Smooth muscle cell (in vitro differentiated cells): ENCODE data around the gene PRAME. TPM values are rescaled to one million over a fixed set of nuclear protein-coding genes. Genes with fewer than 3 reads are reported as not detected.
"Not testable (repeated sequence)": the region's sequence is repeated elsewhere in the genome, so short reads cannot be mapped to it uniquely, and the experiment has no call there.

ENCODE experiments used
- DNase-seq: peaks from one replicate; lab custom pipeline; 2025; ENCODE audit not compliant: unreplicated experiment; lab: John Stamatoyannopoulos, UW
- H2AFZ ChIP-seq: fragments of 200-600 bp; sonication (generic); 2 replicates; pipeline ENCODE4 v1.6.0; 2016; ENCODE audit warnings: antibody characterized with exemption, low read depth, mild to moderate bottlenecking
- H3F3A ChIP-seq: fragments of 200-600 bp; sonication (generic); 2 replicates; pipeline ENCODE4 v1.6.0; 2017; ENCODE audit warnings: antibody characterized with exemption, low read depth
- H3K27ac ChIP-seq: fragments of 200-600 bp; sonication (generic); 2 replicates; pipeline ENCODE4 v1.5.1; 2016; ENCODE audit warnings: low read depth, mild to moderate bottlenecking
- H3K27me3 ChIP-seq: fragments of 200-600 bp; sonication (generic); 2 replicates; pipeline ENCODE4 v1.6.1; 2016; ENCODE audit warnings: low read depth, mild to moderate bottlenecking
- H3K36me3 ChIP-seq: fragments of 200-600 bp; sonication (generic); 2 replicates; pipeline ENCODE4 v1.5.1; 2016; ENCODE audit warnings: low read depth
- H3K4me1 ChIP-seq: fragments of 200-600 bp; sonication (generic); 2 replicates; pipeline ENCODE4 v1.5.1; 2016; ENCODE audit warnings: low read depth
- H3K4me2 ChIP-seq: fragments of 200-600 bp; sonication (generic); 2 replicates; pipeline ENCODE4 v1.6.0; 2016; ENCODE audit warnings: mild to moderate bottlenecking
- H3K4me3 ChIP-seq: fragments of 200-600 bp; sonication (generic); 2 replicates; pipeline ENCODE4 v1.5.1; 2016; ENCODE audit warnings: mild to moderate bottlenecking
- H3K79me2 ChIP-seq: fragments of 200-600 bp; sonication (generic); 2 replicates; pipeline ENCODE4 v1.6.0; 2016; ENCODE audit warnings: low read depth, mild to moderate bottlenecking
- H3K9ac ChIP-seq: fragments of 200-600 bp; sonication (generic); 2 replicates; pipeline ENCODE4 v1.6.0; 2016; ENCODE audit warnings: low read depth
- H3K9me3 ChIP-seq: fragments of 200-600 bp; sonication (generic); replicated peaks from 2 replicates; pipeline ENCODE4 v1.5.1; 2016; ENCODE audit warnings: low read depth
- H4K20me1 ChIP-seq: fragments of 200-600 bp; sonication (generic); 2 replicates; pipeline ENCODE4 v1.6.0; 2016; ENCODE audit warnings: low read depth
- CTCF ChIP-seq: fragments of 200-600 bp; sonication (generic); IDR thresholded peaks from 2 replicates; pipeline ENCODE4 v1.5.1; 2017; ENCODE audit warnings: borderline replicate concordance, mild to moderate bottlenecking, antibody characterized with exemption; ENCODE audit not compliant: insufficient read depth, poor library complexity, severe bottlenecking
- whole genome bisulfite sequencing: methylation state at CpG from one replicate; pipeline ENCODE4 v1.1.7; 2016; ENCODE audit warnings: low lambda C conversion rate; 5-methylcytosine and 5-hydroxymethylcytosine counted together
- polyA plus RNA-seq: library from polyadenylated mRNA; unstranded; fragments of >200 nt; fragmentation: Nextera tagmentation; extraction: Ambion mirVana; gene quantifications from 2 replicates; pipeline ENCODE4 v1.2.1, GENCODE V29; 2016
- total RNA-seq: library from RNA; depleted of rRNA; stranded (reverse); fragments of >200 nt; gene quantifications from 2 replicates; pipeline ENCODE4 v1.2.3, GENCODE V29; 2014

The PRAME gene
- total and polyA plus RNA-seq, 2 experiments from 2014 or later: not detected

GRCh38 chr22:22516992-22517391, 42.1 kb downstream of the PRAME start:
- Histone ChIP-seq H3K4me3 (no peak overlapping the region), H3K27me3 (peaks cover 31% of the 10 kb centered on the region), H3K4me1 (peaks cover 15% of the 10 kb centered on the region), H3K9ac (no peak overlapping the region), H4K20me1 (no peaks in the 10 kb centered on the region), H3F3A (no peaks in the 10 kb centered on the region), H3K4me2 (no peak overlapping the region), H3K36me3 (no peaks in the 10 kb centered on the region), H3K9me3 (no peaks in the 10 kb centered on the region), H3K27ac (no peak overlapping the region), H3K79me2 (no peaks in the 10 kb centered on the region), H2AFZ (no peak overlapping the region)
- TF ChIP-seq CTCF: no peak
- DNase-seq: no peak
- WGBS: 60% methylated on average over 4 of the region's 4 CpGs

- Histone ChIP-seq H3F3A (no peaks in the 10 kb centered on the region), H3K36me3 (no peaks in the 10 kb centered on the region), H2AFZ (no peak overlapping the region), H3K4me1 (peaks cover 10% of the 10 kb centered on the region), H4K20me1 (no peaks in the 10 kb centered on the region), H3K27me3 (peaks cover 39% of the 10 kb centered on the region), H3K4me2 (no peak overlapping the region), H3K9me3 (no peaks in the 10 kb centered on the region), H3K79me2 (no peaks in the 10 kb centered on the region), H3K9ac (no peak overlapping the region), H3K4me3 (no peak overlapping the region), H3K27ac (no peak overlapping the region)
- TF ChIP-seq CTCF: no peak
- no peak for DNase-seq
These were observed 43.2 kb downstream of the PRAME start for GRCh38 chr22:22515890-22516289.

DNA sequence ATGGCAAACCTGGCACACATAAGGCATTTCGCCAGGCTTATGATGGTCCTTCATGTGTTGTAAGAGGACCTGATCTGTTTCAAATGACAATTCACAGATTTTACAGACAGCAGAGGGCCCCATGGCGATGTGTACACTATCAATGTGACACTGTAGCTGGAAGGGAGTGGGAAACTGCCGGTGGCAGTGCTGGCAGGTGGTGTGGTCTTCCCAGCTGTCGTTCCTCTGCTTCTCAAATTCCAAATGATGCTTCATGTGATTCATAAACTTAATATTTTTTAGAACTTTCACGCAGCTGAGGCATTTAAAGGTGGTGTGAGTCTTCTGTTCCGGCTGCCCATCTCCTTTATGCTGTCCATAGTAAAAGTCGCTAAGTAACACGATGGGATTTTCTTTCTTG, 44.6 kb downstream of the PRAME start:
- not testable (repeated sequence) for DNase-seq, H4K20me1 ChIP-seq, H3K9me3 ChIP-seq, H3K27ac ChIP-seq, H3K9ac ChIP-seq, H3K4me2 ChIP-seq, H3K36me3 ChIP-seq, H3F3A ChIP-seq, H3K4me1 ChIP-seq, H3K4me3 ChIP-seq, H3K79me2 ChIP-seq, H2AFZ ChIP-seq
- 64% methylated on average over 8 of the region's 8 CpGs for WGBS
- peaks cover 39% of the 10 kb centered on the region for H3K27me3 ChIP-seq

DNA sequence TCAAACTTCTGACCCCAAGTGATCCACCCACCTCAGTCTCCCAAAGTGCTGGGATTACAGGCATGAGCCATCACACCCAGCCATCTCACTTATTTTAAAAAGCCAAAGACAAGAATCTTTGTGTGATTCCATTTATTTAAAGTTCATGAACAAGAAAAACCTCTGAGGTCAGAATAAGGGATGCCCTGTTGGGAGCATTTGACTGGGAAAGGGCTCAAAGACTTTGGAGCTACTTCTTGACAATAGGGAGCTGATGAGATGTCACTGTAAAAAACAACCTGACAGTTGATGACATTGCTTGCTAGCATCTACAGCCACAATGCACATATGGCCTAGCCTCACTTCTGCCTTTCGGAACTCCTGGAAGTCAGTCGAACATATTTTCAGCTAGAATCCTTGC, 45.4 kb downstream of the PRAME start:
- no peaks in the 10 kb centered on the region for H3K36me3 ChIP-seq
- WGBS: 93% methylated on average over 2 of the region's 2 CpGs
- no peaks in the 10 kb centered on the region for H3K9me3 ChIP-seq
- no peaks in the 10 kb centered on the region for H4K20me1 ChIP-seq
- H3K27me3 ChIP-seq: peaks cover 39% of the 10 kb centered on the region
- no peak for DNase-seq
- no peak overlapping the region for H2AFZ ChIP-seq
- H3K27ac ChIP-seq: no peak overlapping the region
- H3K4me2 ChIP-seq: no peak overlapping the region
- H3K79me2 ChIP-seq: no peaks in the 10 kb centered on the region
- no peak for TF ChIP-seq CTCF
- no peaks in the 10 kb centered on the region for H3K4me1 ChIP-seq
- H3F3A ChIP-seq: no peaks in the 10 kb centered on the region
- no peak overlapping the region for H3K4me3 ChIP-seq
- H3K9ac ChIP-seq: no peak overlapping the region
